ENCODE measurements around the gene KAZALD1. TPM values are rescaled to one million over a fixed set of nuclear protein-coding genes. Genes with fewer than 3 reads are reported as not detected.

KAZALD1 gene
- total RNA-seq, 1 donor from 2014 or later = 1.3 TPM

DNA sequence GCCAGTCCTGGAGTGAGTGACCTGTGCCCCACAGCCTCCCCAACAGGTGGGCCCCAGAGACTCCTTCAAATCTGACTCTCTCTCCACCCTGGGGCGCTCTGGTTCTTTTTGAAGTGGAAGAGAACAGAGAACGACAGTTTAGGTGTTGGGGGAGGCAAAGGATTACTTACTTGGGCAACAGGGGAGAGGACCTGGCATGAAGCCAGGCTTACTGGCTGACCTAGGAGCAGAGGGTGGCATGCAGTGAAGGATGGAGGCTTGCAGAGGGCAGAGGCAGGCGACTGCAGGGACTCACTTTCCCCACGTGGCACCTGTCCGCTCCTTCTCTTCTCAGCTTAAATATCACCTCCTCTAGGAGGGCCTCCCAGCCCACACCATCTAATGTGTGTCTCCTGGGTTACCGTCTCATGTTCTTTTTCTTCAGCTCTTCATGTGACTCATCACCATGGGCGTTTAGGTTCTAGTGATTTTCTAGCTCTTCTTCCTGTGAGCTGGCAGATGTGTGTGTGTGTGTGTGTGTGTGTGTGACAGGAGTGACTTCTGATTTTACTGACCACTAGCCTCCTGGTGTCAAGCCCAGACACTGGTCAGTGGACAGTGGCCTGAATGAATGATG lies 46.7 kb upstream of the KAZALD1 start:
- no peak for DNase-seq (ENCODE audit: low spot score, unreplicated experiment)
- Mint-ChIP-seq H3K27me3 (peaks cover 57% of the 10 kb centered on the region), H3K4me1 (ENCODE audit: low read depth) (peaks cover 11% of the 10 kb centered on the region), H3K36me3 (ENCODE audit: insufficient read depth) (no peaks in the 10 kb centered on the region), H3K27ac (no peak overlapping the region), H3K4me3 (ENCODE audit: low read depth) (no peak overlapping the region), H3K9me3 (ENCODE audit: low read depth) (no peaks in the 10 kb centered on the region)
- TF ChIP-seq, protein P1, sequence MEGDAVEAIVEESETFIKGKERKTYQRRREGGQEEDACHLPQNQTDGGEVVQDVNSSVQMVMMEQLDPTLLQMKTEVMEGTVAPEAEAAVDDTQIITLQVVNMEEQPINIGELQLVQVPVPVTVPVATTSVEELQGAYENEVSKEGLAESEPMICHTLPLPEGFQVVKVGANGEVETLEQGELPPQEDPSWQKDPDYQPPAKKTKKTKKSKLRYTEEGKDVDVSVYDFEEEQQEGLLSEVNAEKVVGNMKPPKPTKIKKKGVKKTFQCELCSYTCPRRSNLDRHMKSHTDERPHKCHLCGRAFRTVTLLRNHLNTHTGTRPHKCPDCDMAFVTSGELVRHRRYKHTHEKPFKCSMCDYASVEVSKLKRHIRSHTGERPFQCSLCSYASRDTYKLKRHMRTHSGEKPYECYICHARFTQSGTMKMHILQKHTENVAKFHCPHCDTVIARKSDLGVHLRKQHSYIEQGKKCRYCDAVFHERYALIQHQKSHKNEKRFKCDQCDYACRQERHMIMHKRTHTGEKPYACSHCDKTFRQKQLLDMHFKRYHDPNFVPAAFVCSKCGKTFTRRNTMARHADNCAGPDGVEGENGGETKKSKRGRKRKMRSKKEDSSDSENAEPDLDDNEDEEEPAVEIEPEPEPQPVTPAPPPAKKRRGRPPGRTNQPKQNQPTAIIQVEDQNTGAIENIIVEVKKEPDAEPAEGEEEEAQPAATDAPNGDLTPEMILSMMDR (IDR thresholded peaks at IDR 0.05; ENCODE audit: unreplicated experiment) = no peak

- H3K27me3 Mint-ChIP-seq = peaks cover 60% of the 10 kb centered on the region
- no peak overlapping the region for H3K4me3 Mint-ChIP-seq (ENCODE audit: low read depth)
- DNase-seq (ENCODE audit: low spot score, unreplicated experiment) = no peak
- no peaks in the 10 kb centered on the region for H3K36me3 Mint-ChIP-seq (ENCODE audit: insufficient read depth)
- no peaks in the 10 kb centered on the region for H3K9me3 Mint-ChIP-seq (ENCODE audit: low read depth)
- H3K4me1 Mint-ChIP-seq (ENCODE audit: low read depth) = peaks cover 11% of the 10 kb centered on the region
- H3K27ac Mint-ChIP-seq = no peak overlapping the region
- TF ChIP-seq, protein P1 (IDR thresholded peaks at IDR 0.05; ENCODE audit: unreplicated experiment) = no peak
Observed at GRCh38 chr10:101015582-101015973, 46.2 kb upstream of the KAZALD1 start.

GRCh38 chr10:101016814-101017213 lies 45.0 kb upstream of the KAZALD1 start:
- Mint-ChIP-seq H3K4me1 (ENCODE audit: low read depth) (peaks cover 11% of the 10 kb centered on the region), H3K36me3 (ENCODE audit: insufficient read depth) (no peaks in the 10 kb centered on the region), H3K9me3 (ENCODE audit: low read depth) (no peaks in the 10 kb centered on the region), H3K27ac (no peak overlapping the region), H3K27me3 (peaks cover 73% of the 10 kb centered on the region), H3K4me3 (ENCODE audit: low read depth) (no peak overlapping the region)
- TF ChIP-seq, protein P1 (IDR thresholded peaks at IDR 0.05; ENCODE audit: unreplicated experiment) = no peak
- DNase-seq (ENCODE audit: low spot score, unreplicated experiment) = no peak

- TF ChIP-seq, protein P1 (IDR thresholded peaks at IDR 0.05; ENCODE audit: unreplicated experiment) = no peak
- Mint-ChIP-seq H3K27me3 (peaks cover 74% of the 10 kb centered on the region), H3K27ac (no peak overlapping the region), H3K4me3 (ENCODE audit: low read depth) (no peak overlapping the region), H3K36me3 (ENCODE audit: insufficient read depth) (no peaks in the 10 kb centered on the region), H3K9me3 (ENCODE audit: low read depth) (no peaks in the 10 kb centered on the region), H3K4me1 (ENCODE audit: low read depth) (peaks cover 7% of the 10 kb centered on the region)
- DNase-seq (ENCODE audit: low spot score, unreplicated experiment) = no peak
Observed at GRCh38 chr10:101018118-101018599, 43.6 kb upstream of the KAZALD1 start.

- H3K27ac Mint-ChIP-seq = no peak overlapping the region
- TF ChIP-seq, protein P1 (IDR thresholded peaks at IDR 0.05; ENCODE audit: unreplicated experiment) = peak; percentile 82
- H3K4me3 Mint-ChIP-seq (ENCODE audit: low read depth) = no peak overlapping the region
- peaks cover 70% of the 10 kb centered on the region for H3K27me3 Mint-ChIP-seq
- H3K4me1 Mint-ChIP-seq (ENCODE audit: low read depth) = peaks cover 5% of the 10 kb centered on the region
- H3K9me3 Mint-ChIP-seq (ENCODE audit: low read depth) = no peaks in the 10 kb centered on the region
- H3K36me3 Mint-ChIP-seq (ENCODE audit: insufficient read depth) = no peaks in the 10 kb centered on the region
- peak; percentile 85 for DNase-seq (ENCODE audit: low spot score, unreplicated experiment)
Observed at GRCh38 chr10:101018600-101019439, 43.0 kb upstream of the KAZALD1 start.

Data from progenitor cell of endocrine pancreas (in vitro differentiated cells).